HG03575 (cell line): Measurements from ENCODE around the gene RPL18.
"Not testable (repeated sequence)": the region's sequence is repeated elsewhere in the genome, so short reads cannot be mapped to it uniquely, and the experiment has no call there.

Source experiments
- ATAC-seq: cut with Tn5 transposase; IDR thresholded peaks from one replicate; pipeline ENCODE4 v1.9.1; 2021; ENCODE audit not compliant: unreplicated experiment, insufficient number of reproducible peaks, low FRiP score; ENCODE audit errors: extremely low read depth

Gene RPL18

GRCh38 chr19:48618916-48619691, at the start of gene RPL18, which contains the start of gene SPHK2:
Gene RPL18 (minus strand): TSS chr19:48619178. CDS start chr19:48619143, 35 bp downstream.
Gene SPHK2 (plus strand): TSS chr19:48619506. CDS start chr19:48620515, 1,009 bp downstream.
- peak; percentile 58 for ATAC-seq

GRCh38 chr19:48668761-48669160, 49.8 kb upstream of the RPL18 start:
- no peak for ATAC-seq

GRCh38 chr19:48668332-48668731, 49.4 kb upstream of the RPL18 start:
- ATAC-seq, result no peak

GRCh38 chr19:48665786-48666185, 46.8 kb upstream of the RPL18 start:
- ATAC-seq, result no peak

- no peak for ATAC-seq
Measured at GRCh38 chr19:48664476-48664875, 45.5 kb upstream of the RPL18 start.

- no peak for ATAC-seq
Measured at GRCh38 chr19:48663667-48664066, 44.7 kb upstream of the RPL18 start.

- ATAC-seq, result no peak
Measured at GRCh38 chr19:48661711-48662090, 42.7 kb upstream of the RPL18 start.

- no peak for ATAC-seq
Measured at GRCh38 chr19:48660852-48661710, 42.1 kb upstream of the RPL18 start.

GRCh38 chr19:48659768-48660167, 40.8 kb upstream of the RPL18 start:
- ATAC-seq, result no peak

GRCh38 chr19:48658483-48658882, 39.5 kb upstream of the RPL18 start:
- ATAC-seq, result no peak

GRCh38 chr19:48657828-48658227, 38.9 kb upstream of the RPL18 start:
- ATAC-seq, result not testable (repeated sequence)

GRCh38 chr19:48656840-48657474, 38.0 kb upstream of the RPL18 start:
- ATAC-seq, result no peak

GRCh38 chr19:48654299-48655059, 35.5 kb upstream of the RPL18 start:
- no peak for ATAC-seq

GRCh38 chr19:48651683-48652048, 32.7 kb upstream of the RPL18 start:
- ATAC-seq, result no peak

- ATAC-seq, result no peak
Measured at GRCh38 chr19:48650974-48651682, 32.1 kb upstream of the RPL18 start.

GRCh38 chr19:48648134-48648533, 29.2 kb upstream of the RPL18 start:
- ATAC-seq, result no peak

- ATAC-seq, result no peak
Measured at GRCh38 chr19:48646722-48647216, 27.8 kb upstream of the RPL18 start.

- no peak for ATAC-seq
Measured at GRCh38 chr19:48646001-48646721, 27.2 kb upstream of the RPL18 start, which contains the start of gene CA11. Gene CA11 (minus strand): TSS chr19:48646187. CDS start chr19:48645632, 555 bp downstream.
